Neural cell (in vitro differentiated cells): ENCODE measurements around the gene NRP2. TPM values are rescaled to one million over a fixed set of nuclear protein-coding genes. Genes with fewer than 3 reads are reported as not detected.

Source experiments
- H2AFZ ChIP-seq: fragments of 200-600, 300-800 bp; sonication (generic), shearing (Covaris generic); 2 replicates; pipeline ENCODE4 v1.6.0; 2014; ENCODE audit warnings: low read depth, mild to moderate bottlenecking, antibody characterized with exemption, low read length, moderate library complexity
- H3F3A ChIP-seq: fragments of 200-600 bp; shearing (Covaris generic); 2 replicates; pipeline ENCODE4 v1.6.1; 2016; ENCODE audit warnings: mild to moderate bottlenecking, moderate library complexity, mixed read lengths, antibody characterized with exemption, low read length; ENCODE audit not compliant: insufficient read depth, poor library complexity, severe bottlenecking
- H3K27ac ChIP-seq: fragments of 200-600, 300-800 bp; sonication (generic), shearing (Covaris generic); 2 replicates; pipeline ENCODE4 v1.5.1; 2014; ENCODE audit warnings: mild to moderate bottlenecking, low read length, moderate library complexity
- H3K27me3 ChIP-seq: fragments of 300-800, 200-600 bp; sonication (generic), shearing (Covaris generic); 2 replicates; pipeline ENCODE4 v1.6.0; 2014; ENCODE audit warnings: mild to moderate bottlenecking, low read depth, low read length, moderate library complexity; ENCODE audit not compliant: insufficient read depth
- H3K36me3 ChIP-seq: fragments of 300-800, 200-600 bp; sonication (generic), shearing (Covaris generic); 2 replicates; pipeline ENCODE4 v1.5.1; 2014; ENCODE audit warnings: mild to moderate bottlenecking, antibody characterized with exemption, low read length, moderate library complexity; ENCODE audit not compliant: insufficient read depth
- H3K4me2 ChIP-seq: fragments of 300-800, 200-600 bp; sonication (generic), shearing (Covaris generic); 2 replicates; pipeline ENCODE4 v1.6.0; 2014; ENCODE audit warnings: mild to moderate bottlenecking, low read length
- H3K4me3 ChIP-seq: fragments of 300-800, 200-600 bp; sonication (generic), shearing (Covaris generic); 2 replicates; pipeline ENCODE4 v1.5.1; 2014; ENCODE audit warnings: mild to moderate bottlenecking, low read length, moderate library complexity
- H3K79me2 ChIP-seq: fragments of 200-600 bp; shearing (Covaris generic); replicated peaks from 2 replicates; pipeline ENCODE4 v1.6.0; 2014; ENCODE audit warnings: mild to moderate bottlenecking, low read length, moderate library complexity; ENCODE audit not compliant: insufficient read depth
- H3K9ac ChIP-seq: fragments of 300-800, 200-600 bp; sonication (generic), shearing (Covaris generic); 2 replicates; pipeline ENCODE4 v1.6.1; 2016; ENCODE audit warnings: mild to moderate bottlenecking, low read length, mixed read lengths
- H3K9me2 ChIP-seq: fragments of 200-600 bp; shearing (Covaris generic); 2 replicates; pipeline ENCODE4 v1.6.1; 2016; ENCODE audit warnings: mild to moderate bottlenecking, low read length, mixed read lengths; ENCODE audit not compliant: insufficient read depth
- H3K9me3 ChIP-seq: fragments of 200-600, 300-800 bp; sonication (generic), shearing (Covaris generic); 2 replicates; pipeline ENCODE4 v1.6.1; 2016; ENCODE audit warnings: mild to moderate bottlenecking, mixed run types, low read length, moderate library complexity, mixed read lengths
- H4K20me1 ChIP-seq: fragments of 200-600 bp; shearing (Covaris generic); 2 replicates; pipeline ENCODE4 v1.6.1; 2016; ENCODE audit warnings: mild to moderate bottlenecking, mixed run types; ENCODE audit not compliant: insufficient read depth
- EP300 ChIP-seq: fragments of 450-650 bp; conservative IDR thresholded peaks from 2 replicates; pipeline ENCODE4 v1.6.1; 2014; ENCODE audit warnings: antibody characterized with exemption, mild to moderate bottlenecking, moderate library complexity; ENCODE audit not compliant: poor library complexity, severe bottlenecking
- EZH2 ChIP-seq: fragments of 200-600, 300-800 bp; shearing (Covaris generic), sonication (generic); IDR thresholded peaks from 2 replicates; pipeline ENCODE4 v1.6.1; 2014; ENCODE audit warnings: antibody characterized with exemption, low read length, borderline replicate concordance, mild to moderate bottlenecking; ENCODE audit not compliant: insufficient read depth, poor library complexity, severe bottlenecking
- MXI1 ChIP-seq: fragments of 450-650 bp; conservative IDR thresholded peaks from 2 replicates; pipeline ENCODE4 v1.6.1; 2014; ENCODE audit warnings: antibody characterized with exemption, mild to moderate bottlenecking; ENCODE audit not compliant: poor library complexity, severe bottlenecking
- POLR2AphosphoS5 ChIP-seq: IDR thresholded peaks from 2 replicates; pipeline ENCODE4 v1.6.1; 2012
- RAD21 ChIP-seq: fragments of 450-650 bp; conservative IDR thresholded peaks from 2 replicates; pipeline ENCODE4 v1.6.1; 2014; ENCODE audit warnings: antibody characterized with exemption, mild to moderate bottlenecking, moderate library complexity
- SMC3 ChIP-seq: fragments of 450-650 bp; conservative IDR thresholded peaks from 2 replicates; pipeline ENCODE4 v1.6.1; 2014; ENCODE audit warnings: antibody characterized with exemption, mild to moderate bottlenecking, moderate library complexity; ENCODE audit not compliant: poor library complexity
- TAF1 ChIP-seq: IDR thresholded peaks from 2 replicates; pipeline ENCODE4 v1.6.1; 2012; ENCODE audit warnings: low read depth
- polyA plus RNA-seq: library from polyadenylated mRNA; depleted of rRNA; stranded (reverse); fragments of >200 nt; gene quantifications from 2 replicates; pipeline ENCODE4 v1.2.3, GENCODE V29; 2014
- TF ChIP-seq, protein P1 (sequence below): IDR thresholded peaks from 2 replicates; pipeline ENCODE4 v1.6.1; 2012; ENCODE audit warnings: borderline replicate concordance
- TF ChIP-seq, protein P2 (sequence below): fragments of 450-650 bp; IDR thresholded peaks from 2 replicates; pipeline ENCODE4 v1.5.1; 2014; ENCODE audit warnings: antibody characterized with exemption, mild to moderate bottlenecking, moderate library complexity; ENCODE audit not compliant: poor library complexity, severe bottlenecking

NRP2 gene
- polyA plus RNA-seq, 1 donor from 2014 or later, result 30.2 TPM

DNA sequence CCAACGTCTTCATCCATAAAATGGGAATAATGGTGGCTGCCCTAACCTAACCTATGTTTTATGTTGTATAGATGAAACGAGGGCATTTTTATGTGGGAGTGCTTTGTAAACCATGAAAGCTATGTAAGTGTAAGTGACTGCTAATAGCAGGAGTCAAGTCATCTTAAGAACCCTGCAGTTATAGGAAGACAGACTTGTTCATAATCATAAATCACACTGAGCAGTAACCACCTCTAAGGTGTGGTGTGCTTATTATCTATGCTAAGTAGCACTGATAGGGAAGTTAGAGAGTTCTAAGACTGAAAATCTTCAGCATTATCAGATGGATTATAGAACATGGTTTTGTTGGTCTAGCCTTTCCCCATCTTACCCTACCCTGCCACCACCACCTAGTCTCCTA lies 24.2 kb upstream of the NRP2 start:
- no peak overlapping the region for H3K27ac ChIP-seq
- no peaks in the 10 kb centered on the region for H4K20me1 ChIP-seq
- no peaks in the 10 kb centered on the region for H3K9me2 ChIP-seq
- no peak overlapping the region for H3K9ac ChIP-seq
- no peak for TF ChIP-seq POLR2AphosphoS5
- no peak overlapping the region for H2AFZ ChIP-seq
- H3K9me3 ChIP-seq, result no peaks in the 10 kb centered on the region
- no peaks in the 10 kb centered on the region for H3F3A ChIP-seq
- no peak overlapping the region for H3K4me3 ChIP-seq
- no peaks in the 10 kb centered on the region for H3K27me3 ChIP-seq
- H3K79me2 ChIP-seq, result no peaks in the 10 kb centered on the region
- H3K36me3 ChIP-seq, result no peaks in the 10 kb centered on the region
- no peak overlapping the region for H3K4me2 ChIP-seq

DNA sequence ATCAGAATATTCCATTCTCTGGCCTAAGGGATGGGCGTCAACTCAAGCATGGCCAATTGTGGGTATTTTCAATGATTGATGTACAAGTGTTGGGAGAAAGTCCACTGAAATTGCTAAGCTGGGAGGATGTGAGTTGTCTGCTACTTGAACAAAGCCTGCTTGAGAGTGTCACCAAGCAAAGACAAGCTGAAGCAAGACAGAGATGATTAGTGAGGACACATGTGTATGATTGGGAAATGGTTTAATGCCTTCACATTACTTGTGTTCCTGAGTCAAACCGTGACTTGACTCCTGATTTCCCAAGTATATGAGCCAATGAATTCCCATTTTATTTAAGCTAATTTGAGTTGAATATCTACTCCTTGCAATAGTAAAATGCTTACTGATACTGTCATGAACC lies 23.7 kb upstream of the NRP2 start:
- H3F3A ChIP-seq, result no peaks in the 10 kb centered on the region
- H3K9me3 ChIP-seq, result no peaks in the 10 kb centered on the region
- H3K9ac ChIP-seq, result no peak overlapping the region
- no peaks in the 10 kb centered on the region for H3K27me3 ChIP-seq
- H3K36me3 ChIP-seq, result no peaks in the 10 kb centered on the region
- no peak overlapping the region for H3K27ac ChIP-seq
- H2AFZ ChIP-seq, result no peak overlapping the region
- H4K20me1 ChIP-seq, result no peaks in the 10 kb centered on the region
- TF ChIP-seq RAD21, result no peak
- H3K9me2 ChIP-seq, result no peaks in the 10 kb centered on the region
- no peak overlapping the region for H3K4me2 ChIP-seq
- no peak overlapping the region for H3K4me3 ChIP-seq
- H3K79me2 ChIP-seq, result no peaks in the 10 kb centered on the region

DNA sequence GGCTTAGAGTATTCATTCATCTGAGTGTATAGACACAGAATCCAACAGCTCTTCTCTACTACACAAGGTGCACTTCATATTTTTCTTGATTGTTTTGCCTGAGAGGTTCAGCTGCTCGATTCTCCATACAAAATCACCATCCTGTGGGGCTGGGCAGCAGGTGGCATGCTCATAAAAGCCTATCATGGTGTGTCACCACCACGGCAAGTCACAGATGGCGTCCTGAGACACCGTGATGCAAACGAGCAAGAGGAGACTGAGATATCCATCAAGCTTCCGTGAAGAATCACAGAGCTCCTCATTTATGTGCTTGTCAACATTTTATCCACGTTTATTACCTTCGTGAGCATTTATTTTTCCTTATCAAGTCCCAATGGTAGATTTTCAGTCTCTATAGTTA lies 22.4 kb upstream of the NRP2 start:
- no peaks in the 10 kb centered on the region for H3K27me3 ChIP-seq
- H3F3A ChIP-seq, result no peaks in the 10 kb centered on the region
- no peaks in the 10 kb centered on the region for H3K9me3 ChIP-seq
- no peaks in the 10 kb centered on the region for H3K79me2 ChIP-seq
- H2AFZ ChIP-seq, result no peak overlapping the region
- TF ChIP-seq, protein P1, sequence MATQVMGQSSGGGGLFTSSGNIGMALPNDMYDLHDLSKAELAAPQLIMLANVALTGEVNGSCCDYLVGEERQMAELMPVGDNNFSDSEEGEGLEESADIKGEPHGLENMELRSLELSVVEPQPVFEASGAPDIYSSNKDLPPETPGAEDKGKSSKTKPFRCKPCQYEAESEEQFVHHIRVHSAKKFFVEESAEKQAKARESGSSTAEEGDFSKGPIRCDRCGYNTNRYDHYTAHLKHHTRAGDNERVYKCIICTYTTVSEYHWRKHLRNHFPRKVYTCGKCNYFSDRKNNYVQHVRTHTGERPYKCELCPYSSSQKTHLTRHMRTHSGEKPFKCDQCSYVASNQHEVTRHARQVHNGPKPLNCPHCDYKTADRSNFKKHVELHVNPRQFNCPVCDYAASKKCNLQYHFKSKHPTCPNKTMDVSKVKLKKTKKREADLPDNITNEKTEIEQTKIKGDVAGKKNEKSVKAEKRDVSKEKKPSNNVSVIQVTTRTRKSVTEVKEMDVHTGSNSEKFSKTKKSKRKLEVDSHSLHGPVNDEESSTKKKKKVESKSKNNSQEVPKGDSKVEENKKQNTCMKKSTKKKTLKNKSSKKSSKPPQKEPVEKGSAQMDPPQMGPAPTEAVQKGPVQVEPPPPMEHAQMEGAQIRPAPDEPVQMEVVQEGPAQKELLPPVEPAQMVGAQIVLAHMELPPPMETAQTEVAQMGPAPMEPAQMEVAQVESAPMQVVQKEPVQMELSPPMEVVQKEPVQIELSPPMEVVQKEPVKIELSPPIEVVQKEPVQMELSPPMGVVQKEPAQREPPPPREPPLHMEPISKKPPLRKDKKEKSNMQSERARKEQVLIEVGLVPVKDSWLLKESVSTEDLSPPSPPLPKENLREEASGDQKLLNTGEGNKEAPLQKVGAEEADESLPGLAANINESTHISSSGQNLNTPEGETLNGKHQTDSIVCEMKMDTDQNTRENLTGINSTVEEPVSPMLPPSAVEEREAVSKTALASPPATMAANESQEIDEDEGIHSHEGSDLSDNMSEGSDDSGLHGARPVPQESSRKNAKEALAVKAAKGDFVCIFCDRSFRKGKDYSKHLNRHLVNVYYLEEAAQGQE, result no peak
- TF ChIP-seq POLR2AphosphoS5 (no peak), TAF1 (no peak), EZH2 (no peak), EP300 (no peak), MXI1 (no peak), SMC3 (no peak), RAD21 (no peak)
- TF ChIP-seq, protein P2, sequence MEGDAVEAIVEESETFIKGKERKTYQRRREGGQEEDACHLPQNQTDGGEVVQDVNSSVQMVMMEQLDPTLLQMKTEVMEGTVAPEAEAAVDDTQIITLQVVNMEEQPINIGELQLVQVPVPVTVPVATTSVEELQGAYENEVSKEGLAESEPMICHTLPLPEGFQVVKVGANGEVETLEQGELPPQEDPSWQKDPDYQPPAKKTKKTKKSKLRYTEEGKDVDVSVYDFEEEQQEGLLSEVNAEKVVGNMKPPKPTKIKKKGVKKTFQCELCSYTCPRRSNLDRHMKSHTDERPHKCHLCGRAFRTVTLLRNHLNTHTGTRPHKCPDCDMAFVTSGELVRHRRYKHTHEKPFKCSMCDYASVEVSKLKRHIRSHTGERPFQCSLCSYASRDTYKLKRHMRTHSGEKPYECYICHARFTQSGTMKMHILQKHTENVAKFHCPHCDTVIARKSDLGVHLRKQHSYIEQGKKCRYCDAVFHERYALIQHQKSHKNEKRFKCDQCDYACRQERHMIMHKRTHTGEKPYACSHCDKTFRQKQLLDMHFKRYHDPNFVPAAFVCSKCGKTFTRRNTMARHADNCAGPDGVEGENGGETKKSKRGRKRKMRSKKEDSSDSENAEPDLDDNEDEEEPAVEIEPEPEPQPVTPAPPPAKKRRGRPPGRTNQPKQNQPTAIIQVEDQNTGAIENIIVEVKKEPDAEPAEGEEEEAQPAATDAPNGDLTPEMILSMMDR, result no peak
- H3K9me2 ChIP-seq, result no peaks in the 10 kb centered on the region
- H3K4me3 ChIP-seq, result no peak overlapping the region
- no peaks in the 10 kb centered on the region for H3K36me3 ChIP-seq
- no peak overlapping the region for H3K4me2 ChIP-seq
- no peak overlapping the region for H3K9ac ChIP-seq
- H4K20me1 ChIP-seq, result no peaks in the 10 kb centered on the region
- no peak overlapping the region for H3K27ac ChIP-seq
